Epithelial cell of umbilical artery (primary cell): ENCODE results near the gene CT45A10. TPM values are rescaled to one million over a fixed set of nuclear protein-coding genes. Genes with fewer than 3 reads are reported as not detected.

Experiments
- total RNA-seq: library from RNA; depleted of rRNA; stranded (reverse); fragments of >200 nt; gene quantifications from 2 replicates; pipeline ENCODE4 v1.2.3, GENCODE V29; 2014

Gene CT45A10
- not detected in 2 replicates for total RNA-seq

GRCh38 chrX:135893294-135893817 lies at the start of gene CT45A10, which contains the start of gene SAGE1:
Gene CT45A10, minus strand, starts transcription at chrX:135893444. Its CDS starts 8,100 bp downstream, at chrX:135885344.
Gene SAGE1, plus strand, starts transcription at chrX:135893716. Its CDS starts 2,527 bp downstream, at chrX:135896243.

GRCh38 chrX:135871712-135872111 lies 21.5 kb downstream of the CT45A10 start, which contains the start of gene CT45A9:
Gene CT45A9, minus strand, starts transcription at chrX:135871812. Its CDS starts 3,751 bp downstream, at chrX:135868061.

GRCh38 chrX:135854438-135854837 lies 38.8 kb downstream of the CT45A10 start, which contains the start of gene CT45A8:
Gene CT45A8, minus strand, starts transcription at chrX:135854538. Its CDS starts 3,755 bp downstream, at chrX:135850783.

GRCh38 chrX:135837180-135837579 lies 56.1 kb downstream of the CT45A10 start, which contains the start of gene CT45A7:
Gene CT45A7, minus strand, starts transcription at chrX:135837280. Its CDS starts 3,747 bp downstream, at chrX:135833533.

Other genes with a start within 250 kb of the CT45A10 start
- gene CT45A1, start 179.8 kb downstream of the CT45A10 start, total RNA-seq, result not detected in 2 replicates
- gene CT45A3, start 125.3 kb downstream of the CT45A10 start, total RNA-seq, result not detected in 2 replicates
- not detected in 2 replicates for gene CT45A5, start 107.9 kb downstream of the CT45A10 start, total RNA-seq
- not detected in 2 replicates for gene CT45A6, start 90.7 kb downstream of the CT45A10 start, total RNA-seq
- gene CT45A2, start 73.4 kb downstream of the CT45A10 start, total RNA-seq, result not detected in 2 replicates
- not detected in 2 replicates for gene CT45A7, start 56.2 kb downstream of the CT45A10 start, total RNA-seq
- gene CT45A8, start 38.9 kb downstream of the CT45A10 start, total RNA-seq, result not detected in 2 replicates
- not detected in 2 replicates for gene CT45A9, start 21.6 kb downstream of the CT45A10 start, total RNA-seq
- not detected in 2 replicates for gene SAGE1, start 272 bp upstream of the CT45A10 start, total RNA-seq
- gene MMGT1, start 80.5 kb upstream of the CT45A10 start, total RNA-seq, result 6.8 and 8.1 TPM in 2 replicates
- 14.9 and 19.5 TPM in 2 replicates for gene SLC9A6, start 92.0 kb upstream of the CT45A10 start, total RNA-seq